EH (cell line): ENCODE results near the gene KL.
A peak's percentile ranks its signal among the peaks of the same experiment; 100 is the strongest.

Experiments used
- DNase-seq: peaks from one replicate; pipeline ENCODE4 v3.0.0-alpha.2; 2015; ENCODE audit warnings: low read depth

Gene KL

GRCh38 chr13:33081666-33082065 lies 65.4 kb downstream of the KL start:
- DNase-seq: no peak

- no peak for DNase-seq
Measured at GRCh38 chr13:33083054-33083453, 66.8 kb downstream of the KL start.

- peak; percentile 27 for DNase-seq
Measured at GRCh38 chr13:33087091-33087490, 70.9 kb downstream of the KL start.

- peak; percentile 16 for DNase-seq
Measured at GRCh38 chr13:33087790-33088189, 71.6 kb downstream of the KL start.

GRCh38 chr13:33089311-33089710 lies 73.1 kb downstream of the KL start:
- DNase-seq: no peak

- peak; percentile 36 for DNase-seq
Measured at GRCh38 chr13:33090755-33091414, 74.7 kb downstream of the KL start.

- DNase-seq: no peak
Measured at GRCh38 chr13:33091415-33091774, 75.2 kb downstream of the KL start.

- no peak for DNase-seq
Measured at GRCh38 chr13:33092073-33092987, 76.1 kb downstream of the KL start.

- no peak for DNase-seq
Measured at GRCh38 chr13:33096886-33097605, 80.8 kb downstream of the KL start.

- no peak for DNase-seq
Measured at GRCh38 chr13:33099860-33100259, 83.6 kb downstream of the KL start.

GRCh38 chr13:33100886-33101285 lies 84.7 kb downstream of the KL start:
- DNase-seq: peak; percentile 43

GRCh38 chr13:33101835-33102234 lies 85.6 kb downstream of the KL start:
- DNase-seq: peak; percentile 32

- no peak for DNase-seq
Measured at GRCh38 chr13:33103457-33103856, 87.2 kb downstream of the KL start.

GRCh38 chr13:33105387-33106005 lies 89.3 kb downstream of the KL start:
- DNase-seq: no peak

- peak; percentile 34 for DNase-seq
Measured at GRCh38 chr13:33106656-33107360, 90.6 kb downstream of the KL start.

GRCh38 chr13:33107361-33107760 lies 91.1 kb downstream of the KL start:
- no peak for DNase-seq

GRCh38 chr13:33108620-33109019 lies 92.4 kb downstream of the KL start:
- peak; percentile 91 for DNase-seq

GRCh38 chr13:33109271-33109697 lies 93.1 kb downstream of the KL start:
- peak; percentile 61 for DNase-seq

GRCh38 chr13:33109801-33110200 lies 93.6 kb downstream of the KL start:
- peak; percentile 23 for DNase-seq

- no peak for DNase-seq
Measured at GRCh38 chr13:33110386-33110712, 94.1 kb downstream of the KL start.

- DNase-seq: peak; percentile 43
Measured at GRCh38 chr13:33110713-33111413, 94.6 kb downstream of the KL start.
